Measurements from ENCODE around the gene ACRBP. TPM values are rescaled to one million over a fixed set of nuclear protein-coding genes. Genes with fewer than 3 reads are reported as not detected.

ACRBP gene
- total RNA-seq, 4 donors from 2014 or later, result 8.9 to 11.4 (median 10.4) TPM

DNA sequence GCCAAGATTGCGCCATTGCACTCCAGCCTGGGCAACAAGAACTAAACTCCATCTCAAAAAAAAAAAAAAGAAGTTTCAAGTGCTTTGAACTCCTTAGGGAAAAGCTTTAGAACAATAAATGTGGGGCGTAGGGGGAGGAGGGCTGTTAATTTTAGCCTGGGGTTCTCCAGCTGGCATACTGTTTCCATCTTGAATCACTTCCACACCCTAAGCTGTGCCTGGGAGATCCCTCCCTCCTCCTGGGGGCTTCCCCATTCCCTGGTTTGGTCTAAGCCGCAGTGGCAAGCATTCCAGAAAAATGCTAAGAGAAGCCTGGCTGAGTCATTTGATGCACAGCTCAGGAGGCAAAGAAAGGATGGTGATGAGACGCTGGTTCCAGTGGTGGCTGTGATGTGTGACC lies 44.2 kb upstream of the ACRBP start:
- no peaks in the 10 kb centered on the region for H3K9me3 ChIP-seq
- H3K4me1 ChIP-seq, result peaks cover 21 to 26% of the 10 kb centered on the region in 2 donors
- H3K4me3 ChIP-seq (replicated peaks in 1 of 3), result no peak overlapping the region
- intact Hi-C loops (cut with DNase I), result loop anchor here (5.0 kb wide), 1 partner anchor 36 kb away; no protein-coding TSS in a partner anchor
- no peaks in the 10 kb centered on the region for H3K27me3 ChIP-seq
- 76 to 79% methylated on average over 4 of the region's 4 CpGs for WGBS, 2 donors
- DNase-seq, result no peak
- TF ChIP-seq POLR2A (IDR thresholded peaks at IDR 0.05), result no peak
- TF ChIP-seq, protein P1, sequence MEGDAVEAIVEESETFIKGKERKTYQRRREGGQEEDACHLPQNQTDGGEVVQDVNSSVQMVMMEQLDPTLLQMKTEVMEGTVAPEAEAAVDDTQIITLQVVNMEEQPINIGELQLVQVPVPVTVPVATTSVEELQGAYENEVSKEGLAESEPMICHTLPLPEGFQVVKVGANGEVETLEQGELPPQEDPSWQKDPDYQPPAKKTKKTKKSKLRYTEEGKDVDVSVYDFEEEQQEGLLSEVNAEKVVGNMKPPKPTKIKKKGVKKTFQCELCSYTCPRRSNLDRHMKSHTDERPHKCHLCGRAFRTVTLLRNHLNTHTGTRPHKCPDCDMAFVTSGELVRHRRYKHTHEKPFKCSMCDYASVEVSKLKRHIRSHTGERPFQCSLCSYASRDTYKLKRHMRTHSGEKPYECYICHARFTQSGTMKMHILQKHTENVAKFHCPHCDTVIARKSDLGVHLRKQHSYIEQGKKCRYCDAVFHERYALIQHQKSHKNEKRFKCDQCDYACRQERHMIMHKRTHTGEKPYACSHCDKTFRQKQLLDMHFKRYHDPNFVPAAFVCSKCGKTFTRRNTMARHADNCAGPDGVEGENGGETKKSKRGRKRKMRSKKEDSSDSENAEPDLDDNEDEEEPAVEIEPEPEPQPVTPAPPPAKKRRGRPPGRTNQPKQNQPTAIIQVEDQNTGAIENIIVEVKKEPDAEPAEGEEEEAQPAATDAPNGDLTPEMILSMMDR (IDR thresholded peaks at IDR 0.05), result no peak
- no peaks in the 10 kb centered on the region for H3K36me3 ChIP-seq
- H3K27ac ChIP-seq, result no peak overlapping the region

DNA sequence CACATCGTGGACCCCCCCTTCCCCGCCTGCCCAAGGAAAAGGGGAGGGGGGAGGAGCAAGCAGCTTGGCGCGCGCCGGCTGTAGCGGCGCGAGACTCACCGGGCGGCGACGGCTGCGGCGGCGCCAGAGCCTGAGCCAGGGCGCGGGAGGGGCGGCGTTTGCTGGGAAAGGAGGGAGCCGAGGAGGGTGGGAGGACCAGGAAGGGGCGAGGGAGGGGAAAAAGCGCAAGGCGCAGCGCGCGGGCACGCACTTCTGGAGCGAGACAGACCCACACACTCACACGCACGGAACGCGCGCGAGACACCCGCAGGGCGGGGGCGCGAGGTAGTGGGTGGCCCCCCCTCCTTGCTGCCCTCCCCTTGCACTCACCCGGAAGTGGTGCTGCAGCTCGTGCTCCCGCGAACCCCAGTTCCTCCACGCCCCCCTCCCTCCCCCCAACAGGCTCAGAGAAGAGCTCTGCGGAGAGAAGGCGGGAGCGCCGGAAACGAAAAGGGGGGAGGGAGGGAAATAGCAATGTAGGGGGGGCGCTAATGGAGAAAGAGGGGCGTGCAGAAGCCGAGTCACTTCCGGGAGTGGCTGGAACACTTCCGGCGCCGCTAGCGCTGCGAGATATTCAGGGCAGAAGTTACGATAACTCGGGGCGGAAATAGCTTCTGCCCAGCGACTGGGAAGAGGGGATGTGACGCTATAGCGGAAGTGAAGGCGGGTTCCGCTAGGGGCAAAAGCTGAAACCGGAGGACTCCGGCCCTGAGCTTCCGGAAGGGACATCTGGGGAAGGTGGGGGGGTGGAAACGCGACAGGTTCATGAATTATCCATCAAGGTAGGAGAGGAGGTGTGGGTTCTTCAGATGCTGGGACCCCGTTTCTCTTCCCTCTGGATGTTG lies 42.0 kb upstream of the ACRBP start, which contains the start of gene ZNF384:
Gene ZNF384 (minus strand): TSS at position 377 of the 884 bp plus-strand sequence. CDS start 9,855 bp downstream, outside the sequence.
- Histone ChIP-seq H3K27me3 (no peaks in the 10 kb centered on the region), H3K36me3 (no peaks in the 10 kb centered on the region), H3K9me3 (no peaks in the 10 kb centered on the region), H3K4me1 (peaks cover 21 to 31% of the 10 kb centered on the region in 2 donors), H3K4me3 (replicated peaks in 1 of 3) (peak within 1 kb of the TSS; percentile 55 to 91 (median 80)), H3K27ac (peak within 1 kb of the TSS; percentile 85 to 99 (median 96))
- WGBS, 2 donors, result 1 to 2% methylated on average over 44 to 46 of the region's 72 CpGs
- peak; percentile 98 to 99 for DNase-seq
- intact Hi-C loops (cut with DNase I), result no loop called here
- TF ChIP-seq, protein P1 (IDR thresholded peaks at IDR 0.05), result peak in 3 of 6 experiments; percentile 33 to 45 (median 36)
- peak in 1 of 2 donors; percentile 48 for TF ChIP-seq POLR2A (IDR thresholded peaks at IDR 0.05)

DNA sequence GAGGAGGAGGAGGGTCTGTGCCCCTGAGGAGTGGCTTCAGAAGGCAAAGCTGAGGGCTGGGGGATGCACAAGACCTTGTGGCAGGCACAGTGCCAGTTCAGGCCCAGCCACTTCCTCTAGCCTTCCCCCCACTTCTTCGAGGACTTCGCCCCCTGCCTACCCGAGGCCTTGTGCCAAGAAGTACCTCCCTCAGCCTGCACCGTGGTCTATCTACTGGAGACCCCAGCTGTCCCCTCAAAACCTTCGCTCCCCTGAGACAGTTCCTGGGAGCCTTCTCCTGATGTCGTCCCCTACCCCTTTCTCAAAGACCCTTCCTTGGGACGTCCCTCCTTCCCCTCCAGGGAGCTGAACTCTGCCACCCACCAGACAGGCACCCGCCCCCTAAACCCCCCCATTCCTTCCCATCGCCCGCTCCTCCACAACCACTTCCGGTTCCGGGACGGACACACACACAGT lies 41.3 kb upstream of the ACRBP start:
- Histone ChIP-seq H3K4me3 (replicated peaks in 1 of 3) (peak overlapping the region; percentile 17 to 91 (median 80)), H3K27me3 (no peaks in the 10 kb centered on the region), H3K36me3 (no peaks in the 10 kb centered on the region), H3K9me3 (no peaks in the 10 kb centered on the region), H3K27ac (peak overlapping the region; percentile 85 to 99 (median 96)), H3K4me1 (peaks cover 21 to 31% of the 10 kb centered on the region in 2 donors)
- intact Hi-C loops (cut with DNase I), result no loop called here
- whole genome bisulfite sequencing, 2 donors, result 1 to 2% methylated on average over 11 to 13 of the region's 13 CpGs
- DNase-seq, result peak; percentile 16 to 41
- no peak for TF ChIP-seq POLR2A (IDR thresholded peaks at IDR 0.05)
- TF ChIP-seq, protein P1 (IDR thresholded peaks at IDR 0.05), result no peak

DNA sequence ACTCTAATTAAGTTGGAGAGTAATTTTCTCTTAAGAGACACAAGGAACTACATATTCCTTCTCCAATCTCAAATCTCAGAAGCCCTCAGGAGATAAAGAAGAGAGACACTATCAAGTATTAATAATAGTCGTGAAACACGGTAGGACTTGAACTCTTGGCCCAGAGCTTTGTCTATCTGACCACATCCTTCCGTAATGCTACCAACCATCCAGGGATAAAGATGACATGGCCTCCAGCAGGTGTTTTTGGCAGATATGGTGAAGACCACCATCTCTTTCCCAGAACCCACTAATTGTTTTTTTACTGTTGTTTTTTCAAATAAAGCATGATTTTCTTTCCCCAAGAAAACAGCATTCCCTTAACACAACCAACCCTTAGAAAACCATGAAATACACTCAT lies 38.6 kb upstream of the ACRBP start:
- H3K27me3 ChIP-seq, result no peaks in the 10 kb centered on the region
- H3K27ac ChIP-seq, result no peak overlapping the region
- peaks cover 4 to 5% of the 10 kb centered on the region in 2 donors for H3K36me3 ChIP-seq
- TF ChIP-seq, protein P1 (IDR thresholded peaks at IDR 0.05), result no peak
- TF ChIP-seq POLR2A (IDR thresholded peaks at IDR 0.05), result no peak
- intact Hi-C loops (cut with DNase I), result no loop called here
- no peak for DNase-seq
- no peak overlapping the region for H3K4me3 ChIP-seq (replicated peaks in 1 of 3)
- peaks cover 21 to 27% of the 10 kb centered on the region in 2 donors for H3K4me1 ChIP-seq
- WGBS, 2 donors, result 86 to 87% methylated on average over 3 of the region's 3 CpGs
- H3K9me3 ChIP-seq, result no peaks in the 10 kb centered on the region

DNA sequence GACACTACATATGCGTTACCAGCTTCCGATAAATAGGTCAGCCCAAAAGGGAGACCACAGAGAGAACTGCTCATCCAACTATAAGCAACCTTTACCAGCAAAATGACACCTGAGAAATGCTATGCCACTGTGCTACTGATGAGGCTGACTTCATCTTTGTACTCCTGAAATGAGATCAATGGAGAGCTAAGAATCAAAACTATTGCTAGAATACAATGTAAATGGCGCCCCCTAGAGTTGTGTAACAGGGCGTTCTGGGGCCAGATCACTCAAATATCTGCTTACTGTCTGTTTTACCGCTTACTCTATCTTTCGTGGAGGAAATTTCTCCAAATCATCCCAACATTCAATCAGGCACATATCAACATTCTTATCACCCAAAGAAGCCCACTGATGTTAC lies 37.4 kb upstream of the ACRBP start:
- intact Hi-C loops (cut with DNase I), result no loop called here
- H3K4me3 ChIP-seq (replicated peaks in 1 of 3), result no peak overlapping the region
- DNase-seq, result no peak
- H3K36me3 ChIP-seq, result peaks cover 4 to 5% of the 10 kb centered on the region in 2 donors
- no peaks in the 10 kb centered on the region for H3K27me3 ChIP-seq
- H3K9me3 ChIP-seq, result no peaks in the 10 kb centered on the region
- TF ChIP-seq, protein P1 (IDR thresholded peaks at IDR 0.05), result peak in 3 of 6 experiments; percentile 19 to 39 (median 28)
- no peak for TF ChIP-seq POLR2A (IDR thresholded peaks at IDR 0.05)
- WGBS, 2 donors, result 67 to 75% methylated on average over 6 of the region's 6 CpGs
- peaks cover 17 to 21% of the 10 kb centered on the region in 2 donors for H3K4me1 ChIP-seq
- no peak overlapping the region for H3K27ac ChIP-seq

All from thyroid gland (tissue), 4 donors.